PFSK-1 (cell line): ENCODE data around the gene SAMD8.

Source experiments
- FOXP2 ChIP-seq: optimal IDR thresholded peaks from 2 replicates; pipeline ENCODE3; 2011; ENCODE audit warnings: borderline replicate concordance, control low read depth, inconsistent platforms; ENCODE audit not compliant: insufficient read depth; ENCODE audit errors: extremely low read length, extremely low read depth
- POLR2AphosphoS5 ChIP-seq: IDR thresholded peaks from 2 replicates; pipeline ENCODE4 v1.6.1; 2012; ENCODE audit warnings: low read depth, mild to moderate bottlenecking, control low read depth, low read length, moderate library complexity
- REST ChIP-seq, 2 experiments: IDR thresholded peaks; 2 replicates each; pipeline versions ENCODE4 v1.6.1 to v1.8.0; 2011 to 2012; ENCODE audit warnings: low read depth in 2 of 2, low read length in 2 of 2, control low read depth in 1 of 2, inconsistent platforms in 1 of 2, mild to moderate bottlenecking in 1 of 2, moderate library complexity in 1 of 2; ENCODE audit not compliant: insufficient read depth in 1 of 2
- SIN3A ChIP-seq: IDR thresholded peaks from 2 replicates; pipeline ENCODE4 v1.6.1; 2012; ENCODE audit warnings: mild to moderate bottlenecking, low read length, moderate library complexity, borderline replicate concordance; ENCODE audit not compliant: insufficient read depth
- TAF1 ChIP-seq: IDR thresholded peaks from 2 replicates; pipeline ENCODE4 v1.6.1; 2012; ENCODE audit warnings: low read length, control low read depth, borderline replicate concordance; ENCODE audit not compliant: insufficient read depth

DNA sequence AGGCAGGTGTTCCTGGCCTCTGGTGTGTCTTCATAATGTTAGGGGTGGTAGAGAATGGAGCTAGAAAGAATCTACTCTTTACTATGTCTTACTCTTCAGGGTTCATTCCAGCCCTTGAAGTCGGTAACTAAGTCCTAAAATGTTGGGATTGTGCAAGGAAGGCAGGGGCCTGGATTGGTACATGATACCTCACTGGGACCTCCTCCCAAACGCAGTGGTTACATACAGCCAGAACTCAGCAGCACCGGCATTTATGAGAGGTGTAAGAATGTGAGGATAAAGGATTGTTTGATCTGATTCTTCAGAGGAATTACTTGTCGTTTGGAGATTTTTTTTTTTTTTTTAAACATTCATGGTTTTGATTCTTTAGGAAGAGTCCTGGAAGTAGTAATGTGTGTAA lies 117.4 kb downstream of the SAMD8 start:
- TF ChIP-seq POLR2AphosphoS5 (no peak), TAF1 (no peak), REST (IDR thresholded peaks at IDR 0.05; ENCODE audit: insufficient read depth in 1 of 2, low read depth in 2 of 2, low read length in 2 of 2) (no peak), SIN3A (no peak), FOXP2 (no peak)
